Measurements from ENCODE around the gene RER1.

The RER1 gene

DNA sequence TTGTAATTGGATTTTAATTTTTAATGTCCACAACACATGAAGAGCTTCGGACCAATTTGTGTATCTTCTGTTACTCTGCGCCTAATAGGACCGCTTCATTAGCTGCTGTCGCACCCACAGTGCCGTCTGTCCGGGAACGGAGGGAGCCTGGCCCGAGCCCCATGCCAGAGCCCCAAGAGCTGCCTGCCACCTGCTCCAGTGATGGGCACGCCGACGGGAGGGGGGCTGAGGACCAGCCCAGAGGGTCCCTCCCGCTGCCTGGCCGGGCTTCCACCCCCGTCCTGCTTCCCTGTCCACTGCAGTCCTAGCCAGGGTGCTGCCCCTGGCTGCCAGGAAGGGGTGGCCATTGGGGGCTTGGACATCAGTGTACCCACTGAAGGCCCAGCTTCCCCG is 54.2 kb downstream of the RER1 start:
- peak; percentile 58 for DNase-seq (ENCODE audit: low spot score)

DNA sequence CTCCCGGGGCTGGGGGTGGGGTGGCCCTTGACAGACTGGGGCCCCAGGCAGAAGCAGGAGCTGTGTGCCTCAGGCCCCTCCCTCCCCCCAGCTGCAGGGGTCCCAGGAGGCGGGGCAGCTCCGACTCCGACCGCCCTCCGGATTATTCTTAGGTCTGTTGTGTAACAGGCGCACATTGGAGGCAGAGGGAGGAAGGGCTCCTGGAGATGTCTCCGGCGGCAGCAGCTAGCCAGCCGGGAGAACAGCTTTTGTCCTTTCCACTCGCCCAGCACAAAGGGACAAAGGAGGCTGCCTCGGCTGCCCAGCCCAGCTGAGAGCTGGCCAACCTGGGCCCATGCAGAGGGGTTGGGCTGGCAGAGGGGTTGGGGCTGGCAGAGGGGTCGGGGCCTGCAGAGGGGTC is 54.8 kb downstream of the RER1 start:
- DNase-seq (ENCODE audit: low spot score), result peak; percentile 84

DNA sequence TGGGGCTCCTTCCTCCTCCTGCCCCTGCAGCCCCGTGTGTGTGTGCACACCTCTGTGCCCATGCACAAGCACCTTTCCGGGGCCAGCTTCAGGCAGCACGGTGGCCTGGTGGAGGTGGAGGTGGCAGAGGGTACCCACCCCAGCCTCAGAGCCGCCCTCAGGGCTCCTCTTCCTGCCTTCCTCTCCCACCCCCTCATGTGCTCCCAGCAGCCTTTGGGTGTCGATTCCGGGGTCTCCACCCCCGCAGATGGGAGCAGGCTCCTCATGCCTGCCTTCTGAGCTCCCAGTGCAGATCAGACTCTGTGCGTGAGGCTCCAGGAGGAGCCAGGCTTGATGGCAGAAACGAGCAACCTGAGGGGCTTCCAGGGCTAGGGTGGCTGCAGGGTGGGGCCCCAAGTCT is 55.2 kb downstream of the RER1 start:
- no peak for DNase-seq (ENCODE audit: low spot score)

DNA sequence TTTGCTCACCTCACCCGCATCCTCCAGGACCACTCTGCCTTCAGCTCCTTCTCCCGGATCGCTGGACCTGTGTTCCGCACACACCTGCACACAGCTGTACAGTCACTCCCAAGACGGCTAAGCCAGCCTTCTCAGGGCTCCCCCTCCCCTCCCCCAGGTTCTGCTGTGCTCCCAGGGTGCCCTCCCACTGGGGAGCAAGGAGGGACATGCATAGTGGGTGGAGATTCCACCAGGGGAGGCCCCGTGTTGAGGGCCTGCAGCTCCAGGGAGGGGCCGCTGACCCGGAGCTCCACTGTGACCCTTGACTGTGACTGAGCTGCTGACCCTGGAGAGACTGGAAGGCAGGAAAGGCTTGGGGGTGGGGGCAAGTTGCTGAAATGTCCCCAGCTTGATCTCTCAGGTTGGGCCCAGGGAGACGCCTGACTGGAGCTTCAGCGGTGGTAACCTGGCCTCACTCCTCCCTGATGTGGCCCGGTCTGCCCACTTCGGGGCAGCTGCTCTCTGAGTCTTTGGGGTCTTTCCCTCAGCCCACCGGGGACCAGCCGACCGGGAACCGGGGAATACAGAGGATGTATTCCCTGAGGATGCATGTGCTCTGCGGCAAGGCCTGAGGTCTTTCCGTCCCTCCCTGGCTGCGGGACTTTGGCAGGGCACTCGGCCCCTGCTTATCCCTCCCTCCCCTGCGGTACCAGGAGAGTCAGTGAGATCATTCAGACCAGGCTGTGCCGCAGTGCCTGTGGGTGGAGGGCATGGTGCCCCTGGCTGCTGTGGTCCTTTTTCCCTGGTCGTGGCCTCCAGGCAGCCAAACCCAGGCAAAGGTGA is 55.8 kb downstream of the RER1 start:
- peak; percentile 31 for DNase-seq (ENCODE audit: low spot score)

DNA sequence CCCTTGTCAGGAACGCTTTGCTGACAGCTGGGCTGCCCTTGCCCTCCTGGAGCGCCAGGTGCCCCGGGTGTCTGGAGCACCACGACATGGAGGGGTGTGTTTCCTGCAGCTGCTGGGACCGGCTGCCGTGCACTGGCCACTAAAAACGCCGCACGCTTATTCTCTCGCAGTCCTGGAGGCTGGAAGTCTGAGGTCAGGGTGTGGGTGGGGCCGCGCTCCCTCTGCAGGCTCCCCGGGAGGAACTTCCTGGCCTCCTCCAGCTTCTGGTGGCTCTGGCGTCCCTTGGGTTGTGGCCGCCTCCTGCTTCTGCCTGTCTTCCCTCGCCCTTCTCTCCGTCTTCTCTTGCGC is 56.4 kb downstream of the RER1 start:
- peak; percentile 11 for DNase-seq (ENCODE audit: low spot score)

DNA sequence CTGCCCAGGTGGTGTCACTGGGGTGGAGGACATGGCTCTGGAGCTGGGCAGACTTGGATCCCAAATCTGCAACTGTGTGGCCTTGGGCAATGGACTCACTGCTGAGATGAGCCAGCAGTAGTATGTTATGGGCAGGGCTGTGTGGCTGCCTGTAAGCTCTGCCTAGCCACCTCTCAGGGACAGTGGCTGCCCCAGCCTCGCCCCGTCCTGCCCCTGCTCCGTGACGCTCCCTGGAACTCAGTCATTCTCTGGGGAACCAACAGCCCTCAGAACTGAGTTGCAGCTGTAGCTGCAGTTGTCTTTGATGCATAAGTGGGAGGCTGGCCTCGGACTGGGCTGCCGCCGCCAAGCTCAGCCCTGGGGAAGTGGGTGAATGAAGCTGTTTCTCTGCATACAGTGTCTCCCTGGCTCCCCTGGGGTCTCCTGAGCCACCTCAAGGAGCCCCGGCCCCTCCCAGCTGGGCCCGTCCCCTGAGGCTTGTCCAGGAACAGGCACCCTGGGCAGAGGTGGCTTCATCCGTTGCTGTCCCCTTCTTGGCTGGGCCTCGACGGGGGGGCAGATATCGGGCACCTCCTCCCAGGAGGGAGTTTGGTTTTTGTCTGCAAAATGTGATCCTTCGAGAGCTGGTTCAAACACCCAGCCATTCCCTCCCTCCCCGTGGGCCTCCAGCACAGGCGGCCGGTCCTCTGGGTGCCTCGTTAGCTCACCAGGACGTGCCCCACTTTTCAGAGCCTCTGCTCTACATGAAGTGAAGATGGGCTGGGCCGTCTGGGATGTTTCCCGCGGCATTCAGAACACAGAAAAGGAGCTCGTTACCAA is 58.2 kb downstream of the RER1 start:
- peak; percentile 76 for DNase-seq (ENCODE audit: low spot score)

DNA sequence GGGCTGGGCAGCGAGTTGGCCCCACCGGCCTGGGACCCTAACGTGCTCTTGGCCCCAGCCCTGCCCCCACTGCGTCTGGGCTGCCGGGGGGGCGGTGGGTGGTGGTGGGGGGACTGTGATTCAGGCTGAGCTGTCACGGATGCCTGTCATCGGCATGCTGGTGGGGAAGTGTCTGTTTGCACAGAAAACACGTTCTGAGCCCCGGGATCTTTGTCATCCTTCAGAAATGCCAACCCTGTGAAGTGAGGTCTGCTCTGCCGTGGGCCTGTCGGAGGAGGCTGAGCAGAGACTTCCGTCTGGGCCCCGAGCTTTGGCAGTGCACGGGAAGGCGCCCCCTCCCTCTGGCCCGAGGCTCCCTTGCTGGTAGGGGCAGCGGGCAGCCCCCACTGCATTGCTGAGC is 60.1 kb downstream of the RER1 start:
- no peak for DNase-seq (ENCODE audit: low spot score)

DNA sequence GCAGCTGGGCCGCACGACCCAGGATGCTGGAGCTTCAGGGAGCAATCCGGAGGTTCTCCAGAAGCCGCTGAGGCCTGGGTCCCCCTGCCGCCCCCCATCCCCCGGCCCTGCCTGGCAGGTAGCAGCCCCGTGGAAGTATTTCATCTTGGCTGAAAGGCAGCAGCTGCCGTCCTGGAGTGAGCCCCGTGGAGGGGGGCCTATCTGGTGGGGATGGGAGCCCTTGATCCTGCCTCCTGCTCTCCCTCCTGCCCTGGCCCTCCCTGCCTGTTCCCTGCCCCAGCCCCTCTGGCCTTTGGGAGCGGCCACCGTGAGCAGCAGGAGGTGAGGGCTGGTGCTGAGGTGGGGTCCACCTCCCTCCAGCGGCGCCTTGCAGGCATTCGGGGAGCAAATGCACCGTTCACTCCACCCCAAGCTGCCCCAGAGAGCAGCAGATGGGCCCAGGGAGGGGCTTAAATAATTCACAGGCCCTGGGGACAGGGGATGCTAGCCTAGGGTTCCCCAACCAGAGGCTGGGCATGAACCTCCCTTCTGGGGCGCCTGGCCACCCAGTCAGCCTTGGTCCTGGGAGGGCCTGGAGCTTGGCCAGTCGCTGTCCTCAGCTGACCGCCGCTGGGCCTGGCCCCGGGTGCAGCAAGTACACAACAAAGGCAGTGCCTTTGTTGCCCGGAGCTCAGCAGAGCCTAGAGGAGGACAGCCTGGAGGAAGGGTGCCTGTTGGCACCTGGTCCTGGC is 60.7 kb downstream of the RER1 start:
- DNase-seq (ENCODE audit: low spot score), result peak; percentile 94

DNA sequence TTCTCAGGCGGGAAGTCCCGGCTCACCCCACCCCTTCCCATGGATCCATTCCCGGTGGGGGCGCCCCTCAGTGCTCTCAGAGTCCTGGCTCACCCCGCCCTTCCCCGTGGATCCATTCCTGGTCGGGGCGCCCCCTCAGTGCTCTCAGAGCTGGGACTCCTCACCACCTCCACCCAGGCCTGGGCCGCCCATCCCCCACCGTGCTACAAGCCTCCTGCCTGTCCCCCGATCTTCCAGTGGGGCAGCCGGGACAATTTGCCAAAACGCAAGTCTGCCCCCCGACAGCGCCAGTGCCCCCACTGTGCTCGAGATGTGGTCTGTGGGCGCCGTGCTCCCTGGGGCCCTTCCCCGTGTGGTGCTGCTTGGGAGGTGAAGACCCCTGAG is 61.3 kb downstream of the RER1 start:
- DNase-seq (ENCODE audit: low spot score), result peak; percentile 26

DNA sequence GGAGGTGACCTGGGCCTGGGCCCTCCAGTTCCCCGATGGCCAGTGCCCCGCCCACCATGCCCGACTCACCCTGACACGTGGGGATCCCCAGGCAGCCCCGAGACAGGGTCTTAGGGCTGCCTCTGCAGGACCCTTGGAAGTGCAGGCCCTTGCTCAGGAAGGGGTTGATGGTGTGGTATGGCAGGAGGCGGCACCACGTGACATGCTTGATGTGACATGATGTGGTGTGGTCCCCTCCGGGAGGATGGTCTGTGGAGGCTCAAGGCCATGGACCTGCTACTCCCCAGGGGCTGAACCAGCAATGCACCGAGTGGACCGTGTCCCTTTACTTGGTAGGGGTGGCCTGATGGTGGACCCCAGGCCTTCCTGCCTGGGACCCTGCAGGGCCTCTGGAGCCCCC is 62.6 kb downstream of the RER1 start:
- DNase-seq (ENCODE audit: low spot score), result no peak
